Left ventricle myocardium inferior (tissue), 1 donor: Measurements from ENCODE around the gene SCLY. TPM values are rescaled to one million over a fixed set of nuclear protein-coding genes. Genes with fewer than 3 reads are reported as not detected.

Experiments used
- DNase-seq: peaks from one replicate; pipeline ENCODE4 v3.0.0-alpha.2; 2020
- H3K27ac ChIP-seq: fragments of 200-600 bp; replicated peaks from 2 replicates; pipeline ENCODE4 v1.8.0; 2021
- H3K27me3 ChIP-seq: fragments of 200-600 bp; 2 replicates; pipeline ENCODE4 v1.8.0; 2021; ENCODE audit warnings: low read depth
- H3K36me3 ChIP-seq: fragments of 200-600 bp; 2 replicates; pipeline ENCODE4 v1.8.0; 2021
- H3K4me1 ChIP-seq: fragments of 200-600 bp; 2 replicates; pipeline ENCODE4 v1.8.0; 2021
- H3K4me3 ChIP-seq: fragments of 200-600 bp; 2 replicates; pipeline ENCODE4 v1.8.0; 2021; ENCODE audit warnings: mild to moderate bottlenecking, moderate library complexity
- H3K9me3 ChIP-seq: fragments of 200-600 bp; replicated peaks from 2 replicates; pipeline ENCODE4 v1.8.0; 2021
- CTCF ChIP-seq: fragments of 200-600 bp; IDR thresholded peaks from 2 replicates; pipeline ENCODE4 v1.8.0; 2021; ENCODE audit warnings: antibody characterized with exemption, mild to moderate bottlenecking, borderline replicate concordance
- intact Hi-C: fragments of 100-400 bp; cut with micrococcal nuclease; formaldehyde crosslinking; loops from one replicate; pipeline ENCODE4 v1.11.0; 2022
- total RNA-seq: library from RNA; stranded (reverse); fragmentation: NEBNext Ultra II Directional; extraction: Animal tissue kit (Norgen Biotek cat#: 25700); gene quantifications from one replicate; pipeline ENCODE4 v1.2.1, GENCODE V29; 2021
- donor health status: DM: no; HTN: yes; CAD: no; lungs with severe emphysema.

Gene SCLY
- total RNA-seq, 1 donor from 2014 or later = 10.9 TPM

DNA sequence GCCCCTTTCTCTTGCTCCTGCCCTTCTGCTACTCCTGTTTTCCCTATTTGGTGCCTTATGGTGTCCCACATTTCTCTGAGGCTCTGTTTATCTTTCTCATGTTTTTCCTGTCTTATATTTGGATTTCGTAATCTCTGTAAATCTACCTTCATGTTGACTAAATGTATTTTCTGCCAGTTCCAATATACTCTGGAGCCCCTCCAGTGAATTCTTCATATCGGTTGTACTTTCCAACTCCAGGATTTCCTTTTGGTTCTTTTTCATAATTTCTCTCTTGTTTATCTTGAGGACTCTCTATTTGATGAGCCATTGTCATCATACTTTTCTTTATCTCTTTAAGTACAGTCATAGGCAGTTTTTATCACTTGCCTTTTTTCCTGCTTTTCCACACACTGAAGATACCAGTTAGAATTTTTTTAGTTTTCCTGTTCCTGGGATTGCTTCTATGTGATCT lies 19.1 kb downstream of the SCLY start:
- no peak for DNase-seq
- H3K27ac ChIP-seq = no peak overlapping the region
- H3K4me3 ChIP-seq = no peak overlapping the region
- H3K36me3 ChIP-seq = peaks cover 45% of the 10 kb centered on the region
- H3K9me3 ChIP-seq = peaks cover 8% of the 10 kb centered on the region
- no peak for TF ChIP-seq CTCF
- no peaks in the 10 kb centered on the region for H3K27me3 ChIP-seq
- intact Hi-C loops = no loop called here
- H3K4me1 ChIP-seq = peaks cover 4% of the 10 kb centered on the region

- H3K36me3 ChIP-seq = peaks cover 50% of the 10 kb centered on the region
- no peak for DNase-seq
- no peaks in the 10 kb centered on the region for H3K27me3 ChIP-seq
- H3K4me3 ChIP-seq = no peak overlapping the region
- H3K9me3 ChIP-seq = peaks cover 8% of the 10 kb centered on the region
- intact Hi-C loops = no loop called here
- H3K27ac ChIP-seq = no peak overlapping the region
- no peak for TF ChIP-seq CTCF
- peaks cover 4% of the 10 kb centered on the region for H3K4me1 ChIP-seq
These were observed 19.7 kb downstream of the SCLY start for GRCh38 chr2:238080518-238080917.

- TF ChIP-seq CTCF = no peak
- no peak overlapping the region for H3K4me3 ChIP-seq
- H3K27me3 ChIP-seq = no peaks in the 10 kb centered on the region
- intact Hi-C loops = no loop called here
- peaks cover 53% of the 10 kb centered on the region for H3K36me3 ChIP-seq
- H3K4me1 ChIP-seq = peaks cover 4% of the 10 kb centered on the region
- no peak overlapping the region for H3K27ac ChIP-seq
- H3K9me3 ChIP-seq = peaks cover 8% of the 10 kb centered on the region
- DNase-seq = no peak
These were observed 20.3 kb downstream of the SCLY start for GRCh38 chr2:238081150-238081549.

DNA sequence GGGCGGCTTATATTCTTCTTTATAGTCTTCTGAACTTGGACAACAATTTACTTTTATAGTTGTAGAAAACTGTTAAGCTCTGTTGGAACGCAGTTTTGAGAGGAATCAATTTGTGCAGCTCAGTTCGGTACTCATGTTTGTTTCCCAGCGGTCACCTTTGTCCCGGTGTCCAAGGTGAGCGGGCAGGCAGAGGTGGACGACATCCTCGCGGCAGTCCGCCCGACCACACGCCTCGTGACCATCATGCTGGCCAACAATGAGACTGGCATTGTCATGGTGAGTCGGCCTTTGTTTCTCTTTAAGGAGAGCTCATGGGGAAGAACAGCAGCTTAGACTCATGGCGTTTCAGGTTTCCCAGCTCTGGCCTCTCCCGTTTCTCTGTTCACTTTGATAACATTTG lies 20.8 kb downstream of the SCLY start:
- Histone ChIP-seq H3K27me3 (no peaks in the 10 kb centered on the region), H3K4me3 (no peak overlapping the region), H3K36me3 (peaks cover 53% of the 10 kb centered on the region), H3K27ac (no peak overlapping the region), H3K9me3 (peaks cover 8% of the 10 kb centered on the region), H3K4me1 (peaks cover 4% of the 10 kb centered on the region)
- intact Hi-C loops = no loop called here
- no peak for TF ChIP-seq CTCF
- no peak for DNase-seq

GRCh38 chr2:238082151-238082550 lies 21.4 kb downstream of the SCLY start:
- DNase-seq = no peak
- TF ChIP-seq CTCF = no peak
- peaks cover 51% of the 10 kb centered on the region for H3K36me3 ChIP-seq

DNA sequence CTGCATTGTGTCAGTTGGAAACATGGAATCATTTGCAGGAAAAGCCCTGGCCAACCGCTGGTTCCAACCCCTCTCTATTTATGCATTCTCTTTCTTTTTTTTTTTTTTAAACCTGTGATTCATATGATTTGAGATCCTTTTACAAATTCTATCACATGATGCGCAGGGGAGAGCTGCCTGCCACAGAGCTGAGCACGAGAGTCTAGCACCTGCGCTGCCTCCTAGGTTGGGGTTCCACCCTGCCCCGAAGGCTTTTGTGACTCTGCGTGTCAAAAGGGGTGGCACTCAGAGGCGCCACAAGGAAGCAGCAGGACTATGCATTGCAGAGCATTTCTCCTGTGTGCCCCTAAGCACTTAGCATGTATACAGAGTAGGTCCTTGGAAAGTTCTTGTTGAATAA lies 22.0 kb downstream of the SCLY start:
- intact Hi-C loops = no loop called here
- no peak overlapping the region for H3K27ac ChIP-seq
- H3K4me1 ChIP-seq = peaks cover 4% of the 10 kb centered on the region
- H3K36me3 ChIP-seq = peaks cover 44% of the 10 kb centered on the region
- H3K4me3 ChIP-seq = no peak overlapping the region
- no peak for TF ChIP-seq CTCF
- DNase-seq = no peak
- peaks cover 8% of the 10 kb centered on the region for H3K9me3 ChIP-seq
- no peaks in the 10 kb centered on the region for H3K27me3 ChIP-seq

More at GRCh38 chr2:238082151-238082550, 21.4 kb downstream of the SCLY start:
- Histone ChIP-seq H3K4me1 (peaks cover 4% of the 10 kb centered on the region), H3K9me3 (peaks cover 8% of the 10 kb centered on the region), H3K27me3 (no peaks in the 10 kb centered on the region), H3K27ac (no peak overlapping the region), H3K4me3 (no peak overlapping the region)
- intact Hi-C loops = no loop called here
